Measurements from ENCODE around the gene FEN1. TPM values are rescaled to one million over a fixed set of nuclear protein-coding genes. Genes with fewer than 3 reads are reported as not detected.

FEN1 gene
- total and polyA plus RNA-seq, 2 donors from 2014 or later, result 8.5 to 8.8 TPM

DNA sequence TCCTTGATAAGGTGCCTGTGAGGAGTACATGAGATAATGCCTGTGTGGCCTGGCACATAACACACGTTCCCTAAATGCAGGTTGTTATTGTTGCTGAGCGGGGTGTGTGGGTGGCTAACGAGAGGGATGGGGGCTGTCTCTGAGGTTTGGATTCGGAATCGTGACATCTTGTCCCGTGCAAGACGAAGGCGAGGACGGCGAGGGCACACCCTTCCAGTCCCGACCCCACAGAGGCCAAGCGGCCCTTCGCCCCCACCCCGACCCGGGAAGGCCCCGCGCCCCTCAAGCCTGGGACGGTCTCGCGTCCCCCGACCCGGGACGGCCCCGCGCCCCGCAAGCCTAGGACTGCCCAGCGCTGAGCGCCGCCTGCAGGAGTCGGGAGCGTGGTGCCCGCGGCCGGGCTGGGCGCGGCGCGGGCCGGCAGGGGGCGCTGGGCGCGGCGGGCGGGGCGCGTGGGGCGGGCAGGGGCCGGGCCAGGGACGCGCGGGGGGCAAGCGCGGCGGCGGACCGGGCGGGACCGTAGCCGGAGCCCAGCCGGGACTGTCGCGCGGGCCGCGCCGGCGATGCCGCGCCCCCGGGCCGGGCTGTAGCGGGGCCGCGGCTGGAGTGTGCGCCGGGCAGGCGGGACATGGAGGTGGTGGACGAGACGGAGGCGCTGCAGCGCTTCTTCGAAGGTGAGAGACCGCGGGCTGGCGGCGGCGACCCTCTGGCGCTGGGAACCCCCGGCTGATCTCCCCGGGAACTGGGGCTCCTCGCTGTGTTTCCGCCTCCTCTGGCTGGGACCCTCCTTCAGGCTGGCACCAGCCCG, 40.4 kb upstream of the FEN1 start, which contains the start of gene MYRF:
Gene MYRF, plus strand, starts transcription at position 520 of the 808 bp plus-strand sequence. Its CDS starts 109 bp downstream, at position 629.
- intact Hi-C loops (cut with DNase I), result no loop called here
- peak in 4 of 5 donors; percentile 51 to 85 (median 74) for DNase-seq
- H3K27ac ChIP-seq (ENCODE audit: low read depth in 2 of 2, low read length in 2 of 2), result no peak within 1 kb of the TSS

DNA sequence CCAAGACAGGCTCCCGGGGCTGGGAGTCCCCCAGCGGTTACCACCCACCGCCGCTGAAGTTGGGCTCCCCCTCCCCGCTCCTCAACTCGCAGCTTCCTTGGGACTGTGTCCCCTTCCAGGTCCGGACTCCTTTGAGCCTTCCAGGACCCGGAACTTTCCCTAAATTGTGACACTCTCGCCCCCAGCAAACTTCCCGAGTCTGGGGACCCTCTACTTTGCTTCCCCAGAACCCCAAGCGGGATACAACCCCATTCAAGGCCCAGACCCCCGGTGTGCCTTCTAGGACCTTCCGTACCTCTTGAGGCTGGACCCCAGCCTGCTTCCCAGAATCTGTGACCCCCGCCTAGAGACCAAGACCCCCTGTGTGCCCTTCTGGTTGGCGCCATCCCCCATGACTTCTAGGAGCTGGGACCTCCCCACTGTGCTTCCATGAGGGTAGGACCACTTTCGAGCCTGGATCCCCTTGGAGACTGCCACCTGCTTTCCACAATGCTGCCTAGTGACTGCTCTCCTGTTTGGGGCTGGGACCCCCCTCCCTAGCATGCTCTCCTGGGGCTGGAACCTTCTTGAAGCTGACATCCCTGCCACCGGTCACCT, 39.7 kb upstream of the FEN1 start:
- TF ChIP-seq, protein P1, sequence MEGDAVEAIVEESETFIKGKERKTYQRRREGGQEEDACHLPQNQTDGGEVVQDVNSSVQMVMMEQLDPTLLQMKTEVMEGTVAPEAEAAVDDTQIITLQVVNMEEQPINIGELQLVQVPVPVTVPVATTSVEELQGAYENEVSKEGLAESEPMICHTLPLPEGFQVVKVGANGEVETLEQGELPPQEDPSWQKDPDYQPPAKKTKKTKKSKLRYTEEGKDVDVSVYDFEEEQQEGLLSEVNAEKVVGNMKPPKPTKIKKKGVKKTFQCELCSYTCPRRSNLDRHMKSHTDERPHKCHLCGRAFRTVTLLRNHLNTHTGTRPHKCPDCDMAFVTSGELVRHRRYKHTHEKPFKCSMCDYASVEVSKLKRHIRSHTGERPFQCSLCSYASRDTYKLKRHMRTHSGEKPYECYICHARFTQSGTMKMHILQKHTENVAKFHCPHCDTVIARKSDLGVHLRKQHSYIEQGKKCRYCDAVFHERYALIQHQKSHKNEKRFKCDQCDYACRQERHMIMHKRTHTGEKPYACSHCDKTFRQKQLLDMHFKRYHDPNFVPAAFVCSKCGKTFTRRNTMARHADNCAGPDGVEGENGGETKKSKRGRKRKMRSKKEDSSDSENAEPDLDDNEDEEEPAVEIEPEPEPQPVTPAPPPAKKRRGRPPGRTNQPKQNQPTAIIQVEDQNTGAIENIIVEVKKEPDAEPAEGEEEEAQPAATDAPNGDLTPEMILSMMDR (IDR thresholded peaks at IDR 0.05; ENCODE audit: borderline replicate concordance, extremely low read depth, insufficient read depth), result no peak
- Histone ChIP-seq H3K9ac (ENCODE audit: low read length in 3 of 3) (peak overlapping the region in 2 of 3 donors; percentile 55 to 58), H3K36me3 (ENCODE audit: control insufficient read depth in 2 of 3, insufficient read depth in 3 of 3, low read length in 3 of 3) (no peaks in the 10 kb centered on the region), H3K9me3 (ENCODE audit: control insufficient read depth in 2 of 3, insufficient read depth in 1 of 3, low read length in 3 of 3) (no peaks in the 10 kb centered on the region), H3K27ac (ENCODE audit: low read depth in 2 of 2, low read length in 2 of 2) (no peak overlapping the region), H3K4me3 (ENCODE audit: low read length in 3 of 3) (peak overlapping the region; percentile 4 to 57 (median 48)), H3K4me1 (ENCODE audit: control insufficient read depth in 2 of 3, insufficient read depth in 2 of 3, low read depth in 1 of 3, low read length in 3 of 3) (peaks cover 0 to 25% (median 3%) of the 10 kb centered on the region in 3 donors), H3K27me3 (ENCODE audit: control insufficient read depth, insufficient read depth, low read length) (no peaks in the 10 kb centered on the region)
- peak in 1 of 5 donors; percentile 65 for DNase-seq
- intact Hi-C loops (cut with DNase I), result no loop called here
- FAIRE-seq, result no peak

More for the DNA sequence above, 40.4 kb upstream of the FEN1 start, which contains the start of gene MYRF:
- Histone ChIP-seq H3K36me3 (ENCODE audit: control insufficient read depth in 2 of 3, insufficient read depth in 3 of 3, low read length in 3 of 3) (no peaks in the 10 kb centered on the region), H3K4me1 (ENCODE audit: control insufficient read depth in 2 of 3, insufficient read depth in 2 of 3, low read depth in 1 of 3, low read length in 3 of 3) (peaks cover 0 to 22% (median 3%) of the 10 kb centered on the region in 3 donors), H3K27me3 (ENCODE audit: control insufficient read depth, insufficient read depth, low read length) (no peaks in the 10 kb centered on the region), H3K4me3 (ENCODE audit: low read length in 3 of 3) (peak within 1 kb of the TSS; percentile 12 to 57 (median 50)), H3K9ac (ENCODE audit: low read length in 3 of 3) (peak within 1 kb of the TSS in 2 of 3 donors; percentile 55 to 58), H3K9me3 (ENCODE audit: control insufficient read depth in 2 of 3, insufficient read depth in 1 of 3, low read length in 3 of 3) (no peaks in the 10 kb centered on the region)
- TF ChIP-seq, protein P1 (IDR thresholded peaks at IDR 0.05; ENCODE audit: borderline replicate concordance, extremely low read depth, insufficient read depth), result peak; percentile 85
- FAIRE-seq, result no peak

DNA sequence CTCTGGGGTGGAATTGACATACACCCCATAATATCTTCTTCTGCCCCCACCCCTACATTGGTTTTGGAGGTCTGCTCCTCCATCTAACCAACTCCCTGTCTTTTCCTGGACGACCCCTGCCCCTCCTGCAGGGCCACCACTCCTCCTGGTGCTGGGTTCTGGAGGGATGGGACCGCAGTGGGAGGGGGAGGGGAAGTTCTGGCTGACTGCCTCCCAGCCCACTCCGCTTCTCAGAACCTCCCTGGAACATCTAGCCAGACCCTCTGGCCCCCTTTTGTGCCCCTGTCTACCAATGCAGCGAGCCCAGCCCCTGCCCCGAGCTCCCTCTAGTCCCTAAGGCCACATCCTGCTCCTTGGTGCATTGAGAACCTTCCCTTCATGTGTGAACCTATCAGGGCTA, 39.0 kb upstream of the FEN1 start:
- H3K4me3 ChIP-seq (ENCODE audit: low read length in 3 of 3), result no peak overlapping the region
- H3K9me3 ChIP-seq (ENCODE audit: control insufficient read depth in 2 of 3, insufficient read depth in 1 of 3, low read length in 3 of 3), result no peaks in the 10 kb centered on the region
- no peak overlapping the region for H3K27ac ChIP-seq (ENCODE audit: low read depth in 2 of 2, low read length in 2 of 2)
- H3K9ac ChIP-seq (ENCODE audit: low read length in 3 of 3), result no peak overlapping the region
- TF ChIP-seq, protein P1 (IDR thresholded peaks at IDR 0.05; ENCODE audit: borderline replicate concordance, extremely low read depth, insufficient read depth), result no peak
- H3K27me3 ChIP-seq (ENCODE audit: control insufficient read depth, insufficient read depth, low read length), result no peaks in the 10 kb centered on the region
- intact Hi-C loops (cut with DNase I), result no loop called here
- H3K36me3 ChIP-seq (ENCODE audit: control insufficient read depth in 2 of 3, insufficient read depth in 3 of 3, low read length in 3 of 3), result no peaks in the 10 kb centered on the region
- no peak for FAIRE-seq
- peaks cover 0 to 23% (median 3%) of the 10 kb centered on the region in 3 donors for H3K4me1 ChIP-seq (ENCODE audit: control insufficient read depth in 2 of 3, insufficient read depth in 2 of 3, low read depth in 1 of 3, low read length in 3 of 3)
- DNase-seq, result peak in 1 of 5 donors; percentile 63

Data from kidney (tissue), 14 donors.